ENCODE data around the gene GATA6.

DNA sequence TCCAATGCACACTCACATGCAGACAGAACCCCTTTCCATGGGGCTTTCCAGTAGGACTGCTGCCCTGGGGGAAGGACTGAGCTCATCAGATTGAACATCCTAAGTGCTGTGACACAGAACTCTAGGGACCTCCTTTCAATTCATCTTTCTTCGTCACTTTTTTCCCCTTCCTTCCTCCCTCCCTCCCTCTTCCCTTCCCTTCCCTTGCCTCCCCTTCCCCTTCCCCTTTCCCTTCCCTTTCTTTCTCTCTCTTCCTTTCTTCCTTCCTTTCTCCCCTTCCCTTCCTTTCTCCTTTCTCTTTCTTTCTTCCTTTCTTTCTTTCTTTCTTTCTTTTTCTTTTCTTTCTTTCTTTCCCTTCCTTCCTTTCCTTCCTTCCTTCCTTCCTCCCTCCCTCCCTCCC lies 39.6 kb upstream of the GATA6 start:
- TF ChIP-seq, protein P1, sequence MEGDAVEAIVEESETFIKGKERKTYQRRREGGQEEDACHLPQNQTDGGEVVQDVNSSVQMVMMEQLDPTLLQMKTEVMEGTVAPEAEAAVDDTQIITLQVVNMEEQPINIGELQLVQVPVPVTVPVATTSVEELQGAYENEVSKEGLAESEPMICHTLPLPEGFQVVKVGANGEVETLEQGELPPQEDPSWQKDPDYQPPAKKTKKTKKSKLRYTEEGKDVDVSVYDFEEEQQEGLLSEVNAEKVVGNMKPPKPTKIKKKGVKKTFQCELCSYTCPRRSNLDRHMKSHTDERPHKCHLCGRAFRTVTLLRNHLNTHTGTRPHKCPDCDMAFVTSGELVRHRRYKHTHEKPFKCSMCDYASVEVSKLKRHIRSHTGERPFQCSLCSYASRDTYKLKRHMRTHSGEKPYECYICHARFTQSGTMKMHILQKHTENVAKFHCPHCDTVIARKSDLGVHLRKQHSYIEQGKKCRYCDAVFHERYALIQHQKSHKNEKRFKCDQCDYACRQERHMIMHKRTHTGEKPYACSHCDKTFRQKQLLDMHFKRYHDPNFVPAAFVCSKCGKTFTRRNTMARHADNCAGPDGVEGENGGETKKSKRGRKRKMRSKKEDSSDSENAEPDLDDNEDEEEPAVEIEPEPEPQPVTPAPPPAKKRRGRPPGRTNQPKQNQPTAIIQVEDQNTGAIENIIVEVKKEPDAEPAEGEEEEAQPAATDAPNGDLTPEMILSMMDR (conservative IDR thresholded peaks at IDR 0.05): no peak
- no peak for TF ChIP-seq ZFX (IDR thresholded peaks at IDR 0.05)

Data from C4-2B (cell line).